ENCODE measurements around the gene PALLD. TPM values are rescaled to one million over a fixed set of nuclear protein-coding genes. Genes with fewer than 3 reads are reported as not detected.

PALLD gene
- total RNA-seq, 4 donors from 2014 or later: 71.8 to 106 (median 83.3) TPM

DNA sequence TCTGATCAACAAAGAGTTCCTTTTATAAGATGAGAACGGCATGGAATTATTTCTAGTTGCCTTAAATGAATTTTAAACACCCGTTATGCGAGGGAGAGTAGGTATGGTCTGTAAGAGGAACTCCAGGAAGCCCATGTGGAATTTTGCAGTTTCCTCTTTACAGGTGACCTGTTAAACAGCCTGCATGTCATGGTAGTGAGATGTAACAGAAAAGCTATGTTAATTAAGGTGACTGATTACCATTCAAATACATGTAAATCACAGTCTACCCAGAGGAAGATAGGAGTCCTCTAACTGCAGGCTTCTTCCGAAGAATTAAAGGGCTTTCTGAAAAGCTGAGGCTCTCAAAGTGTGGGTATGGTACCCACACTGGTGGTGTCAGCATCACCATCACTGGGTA is 349.6 kb downstream of the PALLD start:
- WGBS: 93% methylated on average over 4 of the region's 4 CpGs
- TF ChIP-seq POLR2AphosphoS5 (IDR thresholded peaks at IDR 0.05) (no peak), EP300 (IDR thresholded peaks at IDR 0.05) (no peak), POLR2A (IDR thresholded peaks at IDR 0.05) (no peak)
- TF ChIP-seq, protein P1, sequence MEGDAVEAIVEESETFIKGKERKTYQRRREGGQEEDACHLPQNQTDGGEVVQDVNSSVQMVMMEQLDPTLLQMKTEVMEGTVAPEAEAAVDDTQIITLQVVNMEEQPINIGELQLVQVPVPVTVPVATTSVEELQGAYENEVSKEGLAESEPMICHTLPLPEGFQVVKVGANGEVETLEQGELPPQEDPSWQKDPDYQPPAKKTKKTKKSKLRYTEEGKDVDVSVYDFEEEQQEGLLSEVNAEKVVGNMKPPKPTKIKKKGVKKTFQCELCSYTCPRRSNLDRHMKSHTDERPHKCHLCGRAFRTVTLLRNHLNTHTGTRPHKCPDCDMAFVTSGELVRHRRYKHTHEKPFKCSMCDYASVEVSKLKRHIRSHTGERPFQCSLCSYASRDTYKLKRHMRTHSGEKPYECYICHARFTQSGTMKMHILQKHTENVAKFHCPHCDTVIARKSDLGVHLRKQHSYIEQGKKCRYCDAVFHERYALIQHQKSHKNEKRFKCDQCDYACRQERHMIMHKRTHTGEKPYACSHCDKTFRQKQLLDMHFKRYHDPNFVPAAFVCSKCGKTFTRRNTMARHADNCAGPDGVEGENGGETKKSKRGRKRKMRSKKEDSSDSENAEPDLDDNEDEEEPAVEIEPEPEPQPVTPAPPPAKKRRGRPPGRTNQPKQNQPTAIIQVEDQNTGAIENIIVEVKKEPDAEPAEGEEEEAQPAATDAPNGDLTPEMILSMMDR (IDR thresholded peaks at IDR 0.05): no peak
- Histone ChIP-seq H3K4me1 (peaks cover 67% of the 10 kb centered on the region), H3K27ac (no peak overlapping the region), H3K27me3 (no peaks in the 10 kb centered on the region), H3K4me3 (no peak overlapping the region), H3K36me3 (no peaks in the 10 kb centered on the region), H3K9me3 (no peaks in the 10 kb centered on the region)
- DNase-seq (ENCODE audit: low spot score in 2 of 2): no peak

- peak overlapping the region; percentile 19 for H3K4me3 ChIP-seq
- H3K4me1 ChIP-seq: peaks cover 61% of the 10 kb centered on the region
Observed at GRCh38 chr4:168847771-168848502, 351.1 kb downstream of the PALLD start.

GRCh38 chr4:168849030-168849675 is 352.3 kb downstream of the PALLD start:
- TF ChIP-seq EP300 (IDR thresholded peaks at IDR 0.05): no peak
- TF ChIP-seq POLR2A (IDR thresholded peaks at IDR 0.05): no peak
- no peak for TF ChIP-seq POLR2AphosphoS5 (IDR thresholded peaks at IDR 0.05)
- TF ChIP-seq, protein P1 (IDR thresholded peaks at IDR 0.05): no peak
- Histone ChIP-seq H3K4me3 (peak overlapping the region; percentile 10), H3K36me3 (no peaks in the 10 kb centered on the region), H3K27me3 (no peaks in the 10 kb centered on the region), H3K27ac (peak overlapping the region; percentile 75), H3K4me1 (peaks cover 56% of the 10 kb centered on the region), H3K9me3 (no peaks in the 10 kb centered on the region)
- no peak for DNase-seq (ENCODE audit: low spot score in 2 of 2)
- WGBS: 26% methylated on average over 10 of the region's 10 CpGs

More at GRCh38 chr4:168847771-168848502, 351.1 kb downstream of the PALLD start:
- no peaks in the 10 kb centered on the region for H3K9me3 ChIP-seq
- H3K36me3 ChIP-seq: no peaks in the 10 kb centered on the region
- no peaks in the 10 kb centered on the region for H3K27me3 ChIP-seq
- 9% methylated on average over 4 of the region's 4 CpGs for WGBS
- peak overlapping the region; percentile 75 for H3K27ac ChIP-seq
- TF ChIP-seq POLR2A (IDR thresholded peaks at IDR 0.05) (no peak), POLR2AphosphoS5 (IDR thresholded peaks at IDR 0.05) (no peak), EP300 (IDR thresholded peaks at IDR 0.05) (no peak)
- TF ChIP-seq, protein P1 (IDR thresholded peaks at IDR 0.05): no peak
- no peak for DNase-seq (ENCODE audit: low spot score in 2 of 2)

- H3K27me3 ChIP-seq: no peaks in the 10 kb centered on the region
Observed at GRCh38 chr4:168849997-168850396, 353.1 kb downstream of the PALLD start.

More at GRCh38 chr4:168849997-168850396, 353.1 kb downstream of the PALLD start:
- Histone ChIP-seq H3K36me3 (no peaks in the 10 kb centered on the region), H3K27ac (peak overlapping the region; percentile 75), H3K4me3 (no peak overlapping the region), H3K9me3 (no peaks in the 10 kb centered on the region), H3K4me1 (peaks cover 48% of the 10 kb centered on the region)
- TF ChIP-seq EP300 (IDR thresholded peaks at IDR 0.05) (no peak), POLR2A (IDR thresholded peaks at IDR 0.05) (no peak), POLR2AphosphoS5 (IDR thresholded peaks at IDR 0.05) (no peak)
- TF ChIP-seq, protein P1 (IDR thresholded peaks at IDR 0.05): no peak
- WGBS: 78% methylated on average over 3 of the region's 3 CpGs
- DNase-seq (ENCODE audit: low spot score in 2 of 2): no peak

Data from suprapubic skin (tissue), 4 donors.